ENCODE results near the gene PSME4.
"Not testable (repeated sequence)": the region's sequence is repeated elsewhere in the genome, so short reads cannot be mapped to it uniquely, and the experiment has no call there.

The PSME4 gene

GRCh38 chr2:53886406-53887280, 84.2 kb downstream of the PSME4 start:
- DNase-seq (ENCODE audit: low read depth): no peak

GRCh38 chr2:53884883-53885282, 85.9 kb downstream of the PSME4 start:
- DNase-seq (ENCODE audit: low read depth): no peak

GRCh38 chr2:53881986-53882385, 88.8 kb downstream of the PSME4 start:
- DNase-seq (ENCODE audit: low read depth): no peak

- no peak for DNase-seq (ENCODE audit: low read depth)
Measured at GRCh38 chr2:53881360-53881759, 89.4 kb downstream of the PSME4 start.

- no peak for DNase-seq (ENCODE audit: low read depth)
Measured at GRCh38 chr2:53880756-53881155, 90.0 kb downstream of the PSME4 start.

- no peak for DNase-seq (ENCODE audit: low read depth)
Measured at GRCh38 chr2:53877556-53877955, 93.2 kb downstream of the PSME4 start.

GRCh38 chr2:53877112-53877511, 93.7 kb downstream of the PSME4 start:
- DNase-seq (ENCODE audit: low read depth): no peak

- DNase-seq (ENCODE audit: low read depth): no peak
Measured at GRCh38 chr2:53874401-53874950, 96.3 kb downstream of the PSME4 start.

- DNase-seq (ENCODE audit: low read depth): no peak
Measured at GRCh38 chr2:53867773-53868172, 103.0 kb downstream of the PSME4 start.

- no peak for DNase-seq (ENCODE audit: low read depth)
Measured at GRCh38 chr2:53867169-53867568, 103.6 kb downstream of the PSME4 start.

- no peak for DNase-seq (ENCODE audit: low read depth)
Measured at GRCh38 chr2:53865962-53866361, 104.8 kb downstream of the PSME4 start.

- no peak for DNase-seq (ENCODE audit: low read depth)
Measured at GRCh38 chr2:53865264-53865663, 105.5 kb downstream of the PSME4 start.

- DNase-seq (ENCODE audit: low read depth): no peak
Measured at GRCh38 chr2:53863538-53864227, 107.1 kb downstream of the PSME4 start.

GRCh38 chr2:53861824-53862223, 109.0 kb downstream of the PSME4 start:
- DNase-seq (ENCODE audit: low read depth): no peak

- DNase-seq (ENCODE audit: low read depth): no peak
Measured at GRCh38 chr2:53859206-53860181, 111.3 kb downstream of the PSME4 start, which contains the start of gene GPR75. TSS of gene GPR75 (minus strand) at chr2:53859967. CDS start at chr2:53854756, 5,211 bp downstream.

- DNase-seq (ENCODE audit: low read depth): no peak
Measured at GRCh38 chr2:53856272-53856671, 114.5 kb downstream of the PSME4 start.

GRCh38 chr2:53854678-53855077, 116.1 kb downstream of the PSME4 start:
- DNase-seq (ENCODE audit: low read depth): no peak

GRCh38 chr2:53852532-53852931, 118.3 kb downstream of the PSME4 start:
- no peak for DNase-seq (ENCODE audit: low read depth)

GRCh38 chr2:53851052-53851757, 119.6 kb downstream of the PSME4 start:
- DNase-seq (ENCODE audit: low read depth): not testable (repeated sequence)

- no peak for DNase-seq (ENCODE audit: low read depth)
Measured at GRCh38 chr2:53848062-53848461, 122.7 kb downstream of the PSME4 start.

- DNase-seq (ENCODE audit: low read depth): no peak
Measured at GRCh38 chr2:53843595-53843994, 127.2 kb downstream of the PSME4 start.
